HG02798 (cell line): ENCODE measurements around the gene SMYD5.

Experiments used
- ATAC-seq: cut with Tn5 transposase; IDR thresholded peaks from one replicate; pipeline ENCODE4 v1.9.1; 2021; ENCODE audit warnings: mild to moderate bottlenecking; ENCODE audit not compliant: unreplicated experiment, poor library complexity

Gene SMYD5

DNA sequence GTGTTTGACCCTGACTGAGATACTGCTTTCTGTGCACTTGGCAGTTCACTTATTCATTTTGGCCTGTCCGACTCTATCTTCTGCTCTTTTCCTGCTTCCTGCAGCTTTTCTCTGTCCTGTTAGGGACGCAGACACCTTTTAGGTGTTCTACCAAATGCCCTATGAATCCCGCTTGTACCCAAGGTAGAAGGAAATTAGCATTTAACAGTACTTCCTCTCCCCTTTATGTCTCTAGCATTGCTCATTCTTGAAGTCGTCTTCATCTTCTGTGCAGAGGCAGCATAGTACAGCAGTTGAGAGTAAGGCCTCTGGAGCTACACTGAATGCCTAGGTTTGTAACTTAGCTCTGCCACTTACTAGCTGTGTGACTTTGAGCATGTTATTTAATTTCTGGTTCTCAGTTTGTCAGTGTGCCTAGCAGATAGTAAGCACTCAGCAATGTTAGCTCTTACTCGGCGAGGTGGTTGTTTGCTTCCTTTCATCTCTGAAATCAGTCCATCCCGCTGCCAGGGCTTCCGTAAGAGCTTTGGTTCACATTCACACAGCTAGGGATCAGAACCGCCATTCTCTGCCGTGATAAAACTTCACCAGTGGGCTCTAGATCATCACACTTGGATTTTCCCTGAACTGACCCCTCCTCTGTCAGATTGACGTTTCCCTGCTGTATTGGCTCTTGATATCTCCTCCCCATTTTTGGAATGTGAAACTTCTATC lies 21.4 kb downstream of the SMYD5 start:
- no peak for ATAC-seq

GRCh38 chr2:73237168-73237567 lies 23.1 kb downstream of the SMYD5 start:
- ATAC-seq = no peak

DNA sequence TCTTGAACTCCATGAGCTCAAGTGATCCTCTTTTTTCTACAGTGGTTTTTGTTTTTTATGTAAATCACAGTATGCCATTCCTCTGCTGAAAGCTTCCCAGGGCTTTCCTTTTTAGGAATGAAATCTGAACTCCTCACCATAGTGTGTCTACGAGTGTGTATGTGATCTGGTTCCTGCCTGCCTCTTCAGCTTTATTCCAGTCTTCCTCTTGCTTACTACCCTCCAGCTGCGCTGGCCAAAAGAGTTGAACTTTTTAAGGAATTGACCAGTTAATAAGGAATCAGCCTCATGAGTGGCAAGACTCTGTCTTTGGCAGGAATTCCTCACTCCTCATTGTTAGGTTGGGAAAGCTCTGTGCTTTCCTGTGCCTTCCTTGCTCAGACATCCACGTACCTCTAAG lies 24.1 kb downstream of the SMYD5 start:
- no peak for ATAC-seq

GRCh38 chr2:73238976-73239375 lies 24.9 kb downstream of the SMYD5 start:
- no peak for ATAC-seq

DNA sequence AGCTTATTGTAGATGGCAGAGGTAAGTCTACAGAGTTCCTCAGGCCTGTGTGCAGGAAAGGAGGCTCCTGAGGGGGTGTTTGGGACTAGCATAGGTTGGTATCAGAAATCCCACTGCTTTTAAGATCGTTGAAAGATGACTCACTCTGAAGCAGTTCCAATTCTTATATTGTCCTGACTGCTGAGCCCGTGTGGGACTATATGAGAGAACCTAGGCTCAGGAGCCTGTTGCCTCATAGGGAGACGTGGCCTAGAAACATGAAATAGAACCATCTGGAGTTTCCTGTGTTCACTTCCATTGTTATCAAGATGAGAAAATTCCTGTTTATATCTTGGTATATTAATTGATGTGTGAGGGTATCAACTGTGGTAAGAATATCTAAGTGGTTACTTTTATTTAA lies 25.7 kb downstream of the SMYD5 start:
- no peak for ATAC-seq

- ATAC-seq = no peak
Observed at GRCh38 chr2:73243884-73244570, 30.0 kb downstream of the SMYD5 start.

GRCh38 chr2:73244580-73244979 lies 30.5 kb downstream of the SMYD5 start:
- ATAC-seq = no peak

DNA sequence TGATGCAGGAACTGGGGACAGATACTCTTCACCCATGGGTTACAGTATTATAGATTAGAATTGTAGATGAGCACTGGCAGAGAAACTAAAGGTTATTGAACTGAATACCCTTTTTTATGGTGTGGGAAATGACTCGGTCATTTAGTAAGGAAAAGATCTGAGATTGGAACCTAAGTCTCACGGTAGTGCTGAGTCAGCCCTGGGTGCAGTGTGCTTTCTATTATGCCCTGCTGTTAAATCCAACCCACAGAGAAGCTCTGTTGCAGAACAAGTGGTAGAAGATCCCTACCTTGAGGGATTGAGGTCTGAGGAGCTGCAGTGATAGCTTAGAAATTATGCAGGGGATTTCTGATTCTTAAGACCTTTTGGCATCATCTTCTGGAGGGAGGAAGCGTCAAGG lies 32.8 kb downstream of the SMYD5 start:
- ATAC-seq = no peak

- ATAC-seq = no peak
Observed at GRCh38 chr2:73249636-73250035, 35.6 kb downstream of the SMYD5 start.

DNA sequence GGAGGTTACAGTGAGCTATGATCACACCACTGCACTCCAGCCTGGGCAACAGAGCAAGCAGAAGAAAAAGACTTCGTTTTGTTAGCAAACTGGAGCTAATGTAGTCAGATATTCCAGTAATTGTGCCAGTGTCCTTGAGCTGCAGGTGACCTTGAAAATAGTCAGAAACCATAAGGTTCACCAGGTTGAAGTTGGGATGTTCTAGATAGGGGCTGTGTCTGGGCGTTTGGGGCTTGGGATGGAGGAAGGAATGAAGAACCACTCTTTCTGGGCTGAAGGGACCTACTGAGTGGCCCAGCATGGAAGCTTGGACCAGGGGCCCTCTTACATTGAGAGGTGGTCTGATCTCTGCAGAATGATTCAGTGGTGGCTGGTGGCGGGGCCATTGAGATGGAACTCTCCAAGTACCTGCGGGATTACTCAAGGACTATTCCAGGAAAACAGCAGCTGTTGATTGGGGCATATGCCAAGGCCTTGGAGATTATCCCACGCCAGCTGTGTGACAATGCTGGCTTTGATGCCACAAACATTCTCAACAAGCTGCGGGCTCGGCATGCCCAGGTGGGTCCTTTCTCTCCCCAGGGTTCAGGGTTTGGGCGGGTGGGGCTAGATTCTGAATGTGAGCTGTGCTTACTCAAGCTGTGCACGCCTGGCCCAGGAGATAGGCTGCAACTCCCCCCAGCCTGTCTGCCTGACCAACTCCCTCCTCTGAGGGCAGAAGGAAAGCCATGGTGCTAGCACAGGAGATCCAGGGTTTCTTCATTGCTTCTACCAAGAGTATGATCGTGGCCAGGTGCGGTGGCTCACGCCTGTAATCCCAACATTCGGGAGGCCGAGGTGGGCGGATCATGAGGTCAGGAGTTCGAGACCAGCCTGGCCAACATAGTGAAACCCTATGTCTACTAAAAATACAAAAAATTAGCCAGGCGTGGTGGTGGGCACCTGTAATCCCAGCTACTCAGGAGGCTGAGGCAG lies 37.1 kb downstream of the SMYD5 start:
- ATAC-seq = no peak

GRCh38 chr2:73252238-73253027 lies 38.4 kb downstream of the SMYD5 start:
- ATAC-seq = no peak

- no peak for ATAC-seq
Observed at GRCh38 chr2:73253400-73253799, 39.4 kb downstream of the SMYD5 start.

GRCh38 chr2:73253901-73254300 lies 39.9 kb downstream of the SMYD5 start:
- no peak for ATAC-seq

- ATAC-seq = no peak
Observed at GRCh38 chr2:73254343-73255006, 40.4 kb downstream of the SMYD5 start.

DNA sequence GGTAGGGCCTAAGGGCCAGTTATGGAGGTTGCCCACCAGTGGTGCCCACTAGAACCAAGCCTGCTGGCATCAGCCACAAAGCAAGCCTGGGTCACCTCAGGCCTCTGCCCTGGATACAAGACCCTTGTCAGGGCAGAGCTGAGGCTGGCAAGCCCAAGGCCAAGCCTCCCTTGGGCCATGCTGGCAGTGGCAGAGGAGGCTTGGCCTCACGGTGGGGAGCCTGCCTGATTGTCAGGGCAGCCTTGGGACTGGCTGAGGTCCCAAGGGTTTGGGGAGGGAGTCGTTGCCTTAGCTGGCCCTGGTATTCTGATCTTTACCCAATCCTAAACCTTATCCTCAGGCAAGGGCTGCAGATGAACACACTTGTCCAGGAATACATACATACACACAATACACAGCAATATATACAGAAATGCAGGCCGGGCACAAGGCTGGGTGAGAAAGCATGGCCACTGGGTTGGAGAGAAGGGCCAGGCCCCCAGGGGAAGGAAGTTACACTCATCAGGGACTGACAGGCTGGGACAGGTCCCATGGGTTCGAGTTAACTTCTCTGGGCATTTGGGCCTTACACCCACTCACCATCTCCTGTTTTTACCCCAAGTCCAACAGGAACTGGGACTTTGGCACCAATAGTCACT lies 41.1 kb downstream of the SMYD5 start:
- ATAC-seq = no peak

DNA sequence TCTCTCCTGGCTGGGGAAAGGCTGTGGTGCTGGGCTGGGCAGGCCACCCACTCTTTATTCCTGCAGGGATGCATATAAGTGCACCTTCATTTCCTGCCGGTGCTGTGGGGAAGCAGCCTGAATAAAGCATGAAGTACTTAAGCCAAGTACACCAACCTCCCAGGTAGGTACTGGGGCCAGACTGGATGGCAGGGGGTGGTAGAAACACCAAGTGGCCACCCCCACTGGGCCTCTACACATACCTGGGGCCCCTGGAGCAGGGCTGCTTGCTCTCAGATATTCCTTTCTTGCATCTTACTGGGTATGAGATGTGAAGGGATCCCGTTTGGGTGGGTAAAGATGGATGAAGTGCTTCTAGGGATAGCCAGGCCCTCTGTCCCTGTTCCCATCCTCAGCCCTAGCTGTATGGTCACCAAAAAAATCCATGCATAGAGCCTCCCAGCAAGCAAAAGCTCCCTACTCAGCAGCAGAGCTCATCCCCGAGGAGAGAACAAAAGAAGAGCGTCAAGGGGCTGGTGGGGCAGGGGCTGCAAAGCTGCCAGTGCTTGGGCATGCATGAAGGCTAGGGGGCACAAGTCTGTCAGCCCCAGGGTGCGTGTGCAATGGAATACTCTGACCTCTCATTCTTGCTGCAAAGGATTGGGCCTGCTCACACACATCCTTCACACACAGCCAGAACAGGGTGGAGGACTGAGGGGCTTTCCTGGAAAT lies 42.0 kb downstream of the SMYD5 start:
- no peak for ATAC-seq

DNA sequence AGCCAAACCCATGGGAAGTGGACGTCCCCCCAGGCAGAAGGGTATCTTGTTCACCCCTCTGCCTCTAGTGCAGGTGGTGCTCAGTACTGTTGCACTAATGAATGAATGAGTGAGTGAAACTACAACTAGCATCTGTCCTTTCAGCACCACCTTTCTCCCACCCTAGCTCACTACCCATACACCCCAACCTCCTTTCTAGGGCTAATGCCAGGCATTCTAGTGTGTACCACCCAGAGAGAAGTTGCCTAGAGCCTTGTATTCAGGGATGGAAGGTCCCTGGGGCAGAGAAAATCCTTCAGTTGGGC lies 42.5 kb downstream of the SMYD5 start:
- no peak for ATAC-seq

DNA sequence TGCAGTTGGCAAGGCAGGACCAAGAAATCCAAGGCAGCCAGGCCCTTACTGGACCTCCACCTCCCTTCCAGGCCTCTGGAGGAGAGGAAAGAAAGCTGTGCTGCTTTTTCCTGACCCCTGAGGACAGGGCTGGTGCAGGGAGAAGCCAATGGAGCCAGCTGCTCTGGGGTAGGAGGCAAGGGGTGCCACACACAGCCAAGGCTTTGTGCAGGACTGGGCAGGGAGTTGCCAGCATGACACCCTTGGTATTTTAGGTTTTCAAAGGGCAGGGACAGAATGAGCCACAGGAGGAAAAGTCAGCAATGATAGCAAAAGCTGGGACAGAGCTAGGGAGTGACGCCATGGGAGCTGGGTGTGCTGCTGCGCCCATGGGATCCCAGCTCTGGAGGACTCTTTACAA lies 43.0 kb downstream of the SMYD5 start:
- ATAC-seq = no peak
